Activated CD4-positive, alpha-beta T cell treated with anti-CD3 and anti-CD28 coated beads for 4 hours (primary cell): ENCODE measurements around the gene IFT80.
"Not testable (repeated sequence)": the region's sequence is repeated elsewhere in the genome, so short reads cannot be mapped to it uniquely, and the experiment has no call there.

Experiments
- DNase-seq, 2 donors: peaks; one replicate each; pipeline ENCODE4 v3.0.0-alpha.2; 2020

IFT80 gene

GRCh38 chr3:160355826-160356225 is 43.2 kb downstream of the IFT80 start:
- no peak for DNase-seq

DNA sequence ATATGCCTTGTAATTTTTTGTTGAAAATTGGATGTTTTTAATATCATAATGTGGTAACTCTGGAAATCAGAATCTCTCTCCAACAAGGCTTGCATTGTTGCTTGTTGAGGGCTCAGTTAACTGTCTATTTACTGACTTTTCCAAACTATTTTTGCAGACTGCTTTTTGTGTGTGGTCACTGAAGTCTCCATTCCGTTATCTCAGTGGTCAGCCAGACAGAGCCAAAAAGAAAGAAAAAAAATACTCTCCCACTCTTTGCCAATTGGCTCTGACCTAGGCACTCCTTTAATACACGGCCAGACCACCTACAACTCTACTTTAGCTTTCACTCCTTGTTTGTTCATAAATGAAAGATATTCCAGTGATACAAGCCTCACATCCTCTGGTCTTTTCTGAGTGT is 52.5 kb downstream of the IFT80 start:
- DNase-seq: no peak

GRCh38 chr3:160343132-160343531 is 55.9 kb downstream of the IFT80 start:
- no peak for DNase-seq

- DNase-seq: no peak
Observed at GRCh38 chr3:160340351-160340750, 58.7 kb downstream of the IFT80 start.

DNA sequence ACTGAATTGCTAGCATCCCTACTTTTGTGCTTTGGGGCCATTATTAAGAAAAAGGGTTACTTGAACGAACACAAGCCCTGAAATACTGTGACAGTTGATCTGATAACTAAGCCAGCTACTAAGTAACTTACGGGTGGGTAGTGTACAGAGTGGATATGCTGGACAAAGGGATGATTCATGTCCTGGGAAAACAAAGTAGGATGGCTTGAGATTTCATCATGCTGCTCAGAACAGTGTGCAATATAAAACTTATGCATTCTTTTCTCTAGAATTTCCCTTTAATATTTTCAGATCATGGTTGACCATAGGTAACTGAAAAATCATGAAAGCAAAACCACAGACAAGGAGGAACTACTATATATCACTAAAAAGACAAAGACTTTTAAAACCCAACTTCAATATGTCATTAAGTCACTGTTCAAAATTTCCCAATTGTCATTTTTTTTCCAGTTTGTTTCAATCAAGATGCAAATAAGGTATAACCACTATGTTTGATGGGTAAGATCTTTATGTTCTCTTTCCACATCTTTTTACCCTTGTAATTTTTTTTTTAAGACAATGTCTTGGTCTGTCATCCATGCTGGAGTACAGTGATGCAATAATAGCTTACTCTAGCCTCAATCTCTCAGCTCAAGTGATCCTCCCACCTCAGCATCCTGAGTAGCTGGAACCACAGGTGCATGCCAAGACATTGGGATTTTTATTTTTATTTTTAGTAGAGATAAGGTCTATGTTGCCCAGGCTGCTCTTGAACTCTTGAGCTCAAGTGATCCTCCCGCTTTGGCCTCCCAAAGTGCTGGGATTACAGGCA is 67.7 kb downstream of the IFT80 start:
- no peak for DNase-seq

DNA sequence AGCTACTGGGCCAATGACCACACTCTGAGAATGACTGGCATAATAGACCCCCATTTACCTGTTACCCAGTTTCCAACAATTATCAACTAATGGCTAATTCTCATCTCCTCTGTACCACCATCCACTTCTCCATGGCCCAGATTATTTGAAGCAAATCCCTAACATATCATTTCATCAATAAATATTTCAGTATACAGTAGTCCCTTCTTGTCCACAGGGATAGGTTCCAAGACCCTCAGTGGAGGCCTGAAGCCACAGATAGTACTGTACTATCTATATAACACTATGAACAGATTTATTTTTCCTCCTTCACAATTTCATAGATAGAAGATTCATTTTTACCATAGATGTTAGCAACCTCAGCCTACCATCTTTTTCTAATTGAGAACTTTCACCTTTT is 68.3 kb downstream of the IFT80 start:
- no peak for DNase-seq

DNA sequence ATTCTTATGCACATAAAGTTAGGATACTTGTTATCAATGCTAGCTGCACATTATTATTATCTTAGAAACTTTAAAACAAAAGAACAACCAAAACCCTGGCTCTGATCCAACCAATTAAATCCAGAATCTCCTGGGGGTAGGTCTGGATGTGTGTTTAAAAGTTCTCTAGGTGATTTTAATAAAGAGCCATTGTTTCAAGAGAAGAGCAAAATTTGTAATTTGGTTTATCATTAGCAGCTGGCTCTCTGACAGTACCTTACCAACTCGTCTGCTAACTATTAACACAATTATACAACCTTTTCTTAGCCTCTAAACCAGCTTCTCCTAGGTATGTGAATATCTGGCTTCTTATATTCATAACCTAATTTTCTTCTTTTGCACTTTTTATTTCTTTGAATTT is 68.9 kb downstream of the IFT80 start:
- DNase-seq: no peak

GRCh38 chr3:160326286-160326685 is 72.7 kb downstream of the IFT80 start:
- not testable (repeated sequence) for DNase-seq

GRCh38 chr3:160321821-160322220 is 77.2 kb downstream of the IFT80 start:
- DNase-seq: not testable (repeated sequence)

- DNase-seq: no peak
Observed at GRCh38 chr3:160319322-160319721, 79.7 kb downstream of the IFT80 start.

GRCh38 chr3:160314995-160315394 is 84.0 kb downstream of the IFT80 start:
- no peak for DNase-seq

GRCh38 chr3:160312014-160312624 is 86.9 kb downstream of the IFT80 start:
- no peak for DNase-seq

DNA sequence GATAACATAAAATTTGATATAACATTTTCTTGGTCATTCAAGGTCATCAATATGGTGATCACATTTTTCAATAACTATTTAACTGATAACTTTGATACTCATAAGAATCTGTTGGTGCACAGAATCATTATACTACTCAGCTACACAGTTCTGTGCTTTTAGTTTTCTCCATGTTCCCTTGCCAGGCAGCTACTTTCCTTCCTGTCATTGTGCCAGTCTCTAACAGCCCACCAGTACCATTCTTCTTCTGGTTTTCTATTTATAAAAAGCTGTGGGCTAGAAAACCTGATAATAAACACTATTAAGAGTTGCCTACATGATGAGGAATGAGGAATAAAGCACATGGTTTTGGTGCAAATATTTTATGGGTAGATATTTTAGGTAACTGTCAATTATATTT is 96.2 kb downstream of the IFT80 start:
- DNase-seq: no peak

- no peak for DNase-seq
Observed at GRCh38 chr3:160296591-160296990, 102.4 kb downstream of the IFT80 start.

- DNase-seq: no peak
Observed at GRCh38 chr3:160291909-160292299, 107.1 kb downstream of the IFT80 start.

- no peak for DNase-seq
Observed at GRCh38 chr3:160291290-160291908, 107.6 kb downstream of the IFT80 start.

DNA sequence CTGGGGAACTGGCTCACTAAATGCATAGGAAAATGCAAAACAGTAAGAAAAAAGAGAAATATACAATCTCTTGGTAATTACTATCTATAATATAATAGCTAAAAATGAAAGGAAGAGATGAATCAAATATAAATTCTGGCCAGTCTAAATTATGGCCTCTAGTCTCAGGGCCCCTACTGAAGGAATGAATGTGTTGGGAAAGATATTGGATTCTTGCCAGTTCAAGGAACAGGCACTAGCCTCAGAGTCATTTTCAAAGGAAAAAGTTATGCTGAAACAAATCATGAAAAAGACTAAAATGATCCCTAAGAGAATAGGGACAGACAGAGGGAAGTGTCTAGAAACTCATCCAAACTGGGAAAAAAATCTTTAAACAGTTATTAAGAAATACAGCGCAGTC is 111.4 kb downstream of the IFT80 start:
- no peak for DNase-seq

DNA sequence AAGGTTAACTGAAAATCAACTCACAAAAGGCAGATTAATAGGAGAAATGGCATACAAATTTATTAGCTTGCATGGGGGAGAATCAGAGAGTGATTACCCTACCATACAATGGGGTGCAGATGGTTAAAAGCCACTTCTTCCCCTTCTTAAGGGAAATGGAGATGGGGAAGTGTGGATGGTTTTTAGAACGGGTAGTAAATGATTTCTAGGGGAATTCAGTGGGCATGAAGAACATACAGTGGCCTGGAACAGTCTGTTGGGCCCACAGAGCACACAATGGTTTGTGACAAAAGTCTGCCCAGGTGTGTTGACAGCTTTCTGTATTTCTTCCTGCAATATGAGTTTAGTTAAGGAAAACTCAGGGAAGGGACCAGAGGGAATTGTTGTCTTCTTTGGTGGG is 112.8 kb downstream of the IFT80 start:
- DNase-seq: no peak

DNA sequence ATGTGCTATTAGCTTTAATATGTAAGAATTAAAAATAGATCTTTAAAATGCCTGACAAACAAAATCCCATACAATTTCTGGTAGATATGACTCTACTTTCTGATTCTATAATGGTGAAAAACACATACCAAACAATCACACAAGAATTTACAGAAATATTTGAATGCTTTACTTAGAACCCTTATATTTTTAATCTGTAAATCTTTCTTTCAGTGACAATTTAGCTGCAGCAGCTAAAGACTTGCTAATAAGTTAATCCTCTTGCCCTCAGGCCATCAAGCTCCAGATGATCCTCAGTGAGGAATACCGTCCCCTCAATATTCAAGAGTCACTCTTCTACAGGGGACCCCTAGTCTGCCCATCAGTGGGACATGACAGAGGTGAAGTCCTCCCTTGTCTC is 118.2 kb downstream of the IFT80 start:
- no peak for DNase-seq

DNA sequence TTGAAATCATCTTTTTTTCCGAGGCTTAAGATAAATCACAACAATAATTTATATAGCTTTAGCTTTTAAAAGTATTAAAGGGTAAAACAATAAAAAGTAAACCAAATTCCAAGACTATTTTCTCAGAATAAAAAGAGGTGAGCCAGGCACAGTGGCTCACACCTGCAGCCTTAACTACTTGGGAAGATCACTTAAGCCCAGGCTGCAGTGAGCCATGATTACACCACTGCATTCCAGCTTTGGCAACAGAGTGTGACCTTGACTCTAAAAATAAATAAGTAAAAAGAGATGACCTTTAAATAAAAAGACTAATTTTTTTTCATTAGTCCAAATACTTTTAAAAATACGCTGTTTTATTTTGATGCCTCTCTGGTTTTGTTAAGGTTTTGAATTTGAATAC is 119.4 kb downstream of the IFT80 start:
- no peak for DNase-seq

DNA sequence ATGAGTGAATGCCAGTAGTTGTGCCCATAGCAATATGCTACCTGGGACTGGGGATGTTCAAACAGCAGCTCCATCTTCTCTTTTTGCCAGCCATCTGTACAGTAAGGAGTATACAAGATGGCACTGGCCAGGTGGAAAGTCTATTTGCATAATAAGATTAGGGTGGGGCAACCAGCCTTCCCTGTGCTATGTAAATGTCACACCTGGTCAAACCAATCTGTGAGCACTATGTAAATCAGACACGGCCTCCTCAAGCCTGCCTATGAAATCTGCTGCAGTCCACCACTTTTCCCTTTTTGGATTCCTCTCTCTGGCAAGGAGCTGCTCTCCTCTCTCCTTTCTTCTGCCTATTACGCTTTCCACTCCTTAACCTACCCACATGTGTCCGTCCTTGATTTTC is 120.8 kb downstream of the IFT80 start:
- no peak for DNase-seq

- no peak for DNase-seq
Observed at GRCh38 chr3:160265088-160265487, 133.9 kb downstream of the IFT80 start.

- no peak for DNase-seq
Observed at GRCh38 chr3:160260587-160261270, 138.3 kb downstream of the IFT80 start.

- no peak for DNase-seq
Observed at GRCh38 chr3:160259589-160259988, 139.4 kb downstream of the IFT80 start.
